MCF 10A (cell line): ENCODE data around the gene TMEM132D. TPM values are rescaled to one million over a fixed set of nuclear protein-coding genes. Genes with fewer than 3 reads are reported as not detected.
A peak's percentile ranks its signal among the peaks of the same experiment; 100 is the strongest.

Experiments used
- BruUV-seq: library from RNA; stranded (reverse); fragments of 400-500 nt; replicated peaks from 2 replicates; lab custom pipeline; 2021; lab: Mats Ljungman, UMichigan
- CTCF ChIA-PET: fragments of 300-600 bp; sonication (Branson Sonifier 250); formaldehyde crosslinking; extraction: SDS; loops from one replicate; lab custom pipeline; 2021; ENCODE audit warnings: antibody characterized with exemption, inconsistent platforms; lab: Yijun Ruan, JAX
- POLR2A ChIA-PET: fragments of 300-600, 350-650 bp; sonication (Branson Sonifier 250); formaldehyde crosslinking; extraction: SDS; loops from one replicate; lab custom pipeline; 2020; ENCODE audit warnings: antibody characterized with exemption, inconsistent platforms; lab: Yijun Ruan, JAX
- DNase-seq: peaks from one replicate; pipeline ENCODE4 v3.0.0-alpha.2; 2018; ENCODE audit not compliant: unreplicated experiment
- H3K27ac Mint-ChIP-seq: one replicate; pipeline ENCODE4 v1.8.0; 2022; ENCODE audit warnings: mild to moderate bottlenecking, low read depth, mixed read lengths; ENCODE audit not compliant: unreplicated experiment
- H3K27me3 Mint-ChIP-seq: one replicate; pipeline ENCODE4 v1.8.0; 2022; ENCODE audit warnings: mixed read lengths; ENCODE audit not compliant: insufficient read depth, unreplicated experiment
- H3K36me3 Mint-ChIP-seq: one replicate; pipeline ENCODE4 v1.8.0; 2022; ENCODE audit warnings: mild to moderate bottlenecking, moderate library complexity, mixed read lengths; ENCODE audit not compliant: insufficient read depth, unreplicated experiment
- H3K4me1 Mint-ChIP-seq: one replicate; pipeline ENCODE4 v1.8.0; 2022; ENCODE audit warnings: mixed read lengths; ENCODE audit not compliant: insufficient read depth, unreplicated experiment
- H3K4me3 Mint-ChIP-seq: one replicate; pipeline ENCODE4 v1.8.0; 2022; ENCODE audit warnings: mild to moderate bottlenecking, moderate library complexity, mixed read lengths; ENCODE audit not compliant: unreplicated experiment
- H3K9me3 Mint-ChIP-seq: one replicate; pipeline ENCODE4 v1.8.0; 2022; ENCODE audit warnings: mixed read lengths; ENCODE audit not compliant: unreplicated experiment
- intact Hi-C: fragments of 100-400 bp; cut with micrococcal nuclease; formaldehyde crosslinking; loops from 2 replicates; pipeline ENCODE4 v1.14.1; 2022
- total RNA-seq: library from RNA; stranded (reverse); gene quantifications from 2 replicates; pipeline ENCODE4 v1.2.3, GENCODE V29; 2022
- TF ChIP-seq, protein P1 (sequence below): fragments of 200-600 bp; IDR thresholded peaks from one replicate; pipeline ENCODE4 v1.8.0; 2022; ENCODE audit warnings: antibody characterized with exemption, mild to moderate bottlenecking; ENCODE audit not compliant: unreplicated experiment

The TMEM132D gene
- total RNA-seq, 1 experiment from 2014 or later, result not detected

DNA sequence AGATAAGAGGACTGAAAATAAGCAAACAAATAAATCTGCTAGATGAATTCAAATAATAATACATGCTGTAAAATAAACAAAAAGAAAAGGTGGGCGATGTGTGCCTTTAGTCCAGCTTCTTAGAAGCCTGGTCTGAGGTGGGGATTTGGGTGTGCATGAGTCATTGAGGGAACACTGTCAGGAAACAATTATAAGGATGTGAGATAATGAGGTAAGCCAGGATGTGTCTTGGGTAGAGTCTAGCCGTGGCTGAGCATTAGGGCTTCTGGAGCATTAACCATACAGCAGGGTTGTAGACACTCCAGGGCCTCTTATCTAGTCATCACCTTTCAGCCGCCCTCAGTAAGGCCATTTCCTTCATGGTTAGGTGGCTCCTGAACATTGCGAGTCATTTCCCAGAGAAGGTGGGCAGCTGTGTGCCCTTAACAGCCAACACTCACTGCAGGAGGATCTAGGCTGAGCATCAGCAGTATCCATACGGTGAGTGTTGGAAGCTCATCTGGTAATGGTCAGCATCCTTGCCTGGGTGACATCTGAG, 645.0 kb downstream of the TMEM132D start:
- BruUV-seq, result no TSS peak
- no peaks in the 10 kb centered on the region for H3K36me3 Mint-ChIP-seq
- no peak overlapping the region for H3K27ac Mint-ChIP-seq
- H3K4me1 Mint-ChIP-seq, result no peaks in the 10 kb centered on the region
- intact Hi-C loops, result no loop called here
- no peak for DNase-seq
- TF ChIP-seq, protein P1, sequence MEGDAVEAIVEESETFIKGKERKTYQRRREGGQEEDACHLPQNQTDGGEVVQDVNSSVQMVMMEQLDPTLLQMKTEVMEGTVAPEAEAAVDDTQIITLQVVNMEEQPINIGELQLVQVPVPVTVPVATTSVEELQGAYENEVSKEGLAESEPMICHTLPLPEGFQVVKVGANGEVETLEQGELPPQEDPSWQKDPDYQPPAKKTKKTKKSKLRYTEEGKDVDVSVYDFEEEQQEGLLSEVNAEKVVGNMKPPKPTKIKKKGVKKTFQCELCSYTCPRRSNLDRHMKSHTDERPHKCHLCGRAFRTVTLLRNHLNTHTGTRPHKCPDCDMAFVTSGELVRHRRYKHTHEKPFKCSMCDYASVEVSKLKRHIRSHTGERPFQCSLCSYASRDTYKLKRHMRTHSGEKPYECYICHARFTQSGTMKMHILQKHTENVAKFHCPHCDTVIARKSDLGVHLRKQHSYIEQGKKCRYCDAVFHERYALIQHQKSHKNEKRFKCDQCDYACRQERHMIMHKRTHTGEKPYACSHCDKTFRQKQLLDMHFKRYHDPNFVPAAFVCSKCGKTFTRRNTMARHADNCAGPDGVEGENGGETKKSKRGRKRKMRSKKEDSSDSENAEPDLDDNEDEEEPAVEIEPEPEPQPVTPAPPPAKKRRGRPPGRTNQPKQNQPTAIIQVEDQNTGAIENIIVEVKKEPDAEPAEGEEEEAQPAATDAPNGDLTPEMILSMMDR, result no peak
- ChIA-PET CTCF (interaction anchor here (0.6 kb wide), 1 partner anchor 1468 kb away, joined by 3 read pairs; no protein-coding TSS in a partner anchor), POLR2A (interaction anchor here (0.7 kb wide), 1 partner anchor 539 kb away, joined by 3 read pairs; no protein-coding TSS in a partner anchor)
- no peaks in the 10 kb centered on the region for H3K27me3 Mint-ChIP-seq
- peaks cover 35% of the 10 kb centered on the region for H3K9me3 Mint-ChIP-seq
- no peak overlapping the region for H3K4me3 Mint-ChIP-seq

DNA sequence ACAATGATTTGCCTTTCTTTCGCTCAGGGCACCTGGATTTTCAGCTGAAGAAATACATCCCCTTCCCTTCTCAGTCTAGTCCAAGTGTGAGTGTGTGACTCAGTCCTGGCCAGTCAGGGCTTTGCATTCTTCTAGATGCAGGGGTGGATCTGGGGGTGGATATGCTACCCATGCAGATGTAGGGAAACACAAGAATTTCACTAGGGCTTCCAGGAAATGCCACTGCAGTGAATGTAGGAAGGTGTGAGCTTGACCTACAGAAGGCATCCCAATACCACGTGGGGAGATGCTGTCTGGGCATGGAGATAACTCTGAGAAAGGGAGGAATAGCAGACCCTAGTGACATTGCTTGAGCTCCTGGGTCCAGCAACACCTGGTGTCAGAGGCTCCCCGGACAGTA, 646.3 kb downstream of the TMEM132D start:
- Mint-ChIP-seq H3K4me3 (no peak overlapping the region), H3K27ac (no peak overlapping the region), H3K27me3 (no peaks in the 10 kb centered on the region), H3K9me3 (peaks cover 30% of the 10 kb centered on the region), H3K36me3 (no peaks in the 10 kb centered on the region), H3K4me1 (no peaks in the 10 kb centered on the region)
- BruUV-seq, result no TSS peak
- CTCF ChIA-PET, result interaction anchor here (0.6 kb wide), 1 partner anchor 66 kb away, joined by 3 read pairs; no protein-coding TSS in a partner anchor
- TF ChIP-seq, protein P1, result no peak
- peak; percentile 0 for DNase-seq
- intact Hi-C loops, result no loop called here
- POLR2A ChIA-PET, result interaction anchor here (0.5 kb wide), 1 partner anchor 10 kb away, joined by 3 read pairs; no protein-coding TSS in a partner anchor

DNA sequence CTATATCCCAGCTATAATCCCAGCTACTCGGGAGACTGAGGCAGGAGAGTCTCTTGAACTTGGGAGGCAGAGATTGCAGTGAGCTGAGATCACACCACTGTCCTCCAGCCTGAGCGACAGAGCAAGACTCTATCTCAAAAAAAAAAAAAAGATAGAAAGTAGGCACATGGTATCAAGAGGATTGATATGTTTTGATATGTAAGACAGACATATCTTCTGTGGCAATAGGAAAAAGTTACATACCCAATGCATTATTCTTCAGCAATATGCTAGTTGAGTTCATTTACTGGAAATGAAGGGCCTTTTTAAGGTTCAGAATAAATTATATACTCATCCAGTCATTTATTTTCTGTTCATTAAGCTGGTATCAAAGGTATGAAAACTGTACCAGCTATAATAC, 657.2 kb downstream of the TMEM132D start:
- Mint-ChIP-seq H3K27me3 (no peaks in the 10 kb centered on the region), H3K9me3 (peaks cover 14% of the 10 kb centered on the region), H3K4me3 (no peak overlapping the region), H3K36me3 (no peaks in the 10 kb centered on the region), H3K4me1 (no peaks in the 10 kb centered on the region), H3K27ac (no peak overlapping the region)
- ChIA-PET CTCF (no interaction called here), POLR2A (no interaction called here)
- DNase-seq, result no peak
- BruUV-seq, result no TSS peak
- intact Hi-C loops, result no loop called here
- TF ChIP-seq, protein P1, result no peak

DNA sequence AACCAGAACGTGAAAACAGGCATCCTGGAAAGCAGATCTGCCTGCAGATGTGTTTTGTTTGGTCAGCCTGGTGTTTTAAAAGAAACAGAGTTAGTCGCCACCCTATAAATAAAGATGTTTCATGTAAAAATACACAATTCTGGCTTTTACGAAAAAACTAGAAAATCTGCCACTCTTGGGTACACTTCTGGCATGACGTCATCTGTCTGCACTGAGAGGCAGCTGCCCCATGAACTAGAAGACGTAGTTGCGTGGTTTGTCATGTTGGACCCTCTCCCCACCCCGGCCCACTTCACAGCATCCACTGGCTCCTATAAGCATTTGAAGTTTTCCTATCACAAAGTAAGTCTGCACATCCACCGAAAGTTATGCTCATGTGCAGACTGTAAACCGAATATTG, 658.1 kb downstream of the TMEM132D start:
- POLR2A ChIA-PET, result no interaction called here
- no peak overlapping the region for H3K27ac Mint-ChIP-seq
- CTCF ChIA-PET, result interaction anchor here (0.6 kb wide), 1 partner anchor 1580 kb away, joined by 3 read pairs; no protein-coding TSS in a partner anchor
- H3K9me3 Mint-ChIP-seq, result peaks cover 23% of the 10 kb centered on the region
- BruUV-seq, result no TSS peak
- H3K36me3 Mint-ChIP-seq, result no peaks in the 10 kb centered on the region
- TF ChIP-seq, protein P1, result no peak
- no peak for DNase-seq
- no peak overlapping the region for H3K4me3 Mint-ChIP-seq
- no peaks in the 10 kb centered on the region for H3K4me1 Mint-ChIP-seq
- intact Hi-C loops, result no loop called here
- no peaks in the 10 kb centered on the region for H3K27me3 Mint-ChIP-seq
